ENCODE measurements around the gene FYN.

Gene FYN

GRCh38 chr6:111831408-111831807, 41.8 kb downstream of the FYN start:
- no peak for DNase-seq (ENCODE audit: low spot score)

- DNase-seq (ENCODE audit: low spot score) = no peak
These were observed 43.3 kb downstream of the FYN start for GRCh38 chr6:111829998-111830397.

GRCh38 chr6:111829581-111829980, 43.7 kb downstream of the FYN start:
- DNase-seq (ENCODE audit: low spot score) = no peak

GRCh38 chr6:111828809-111829208, 44.4 kb downstream of the FYN start:
- DNase-seq (ENCODE audit: low spot score) = no peak

- no peak for DNase-seq (ENCODE audit: low spot score)
These were observed 47.7 kb downstream of the FYN start for GRCh38 chr6:111825439-111826086.

GRCh38 chr6:111824608-111825337, 48.5 kb downstream of the FYN start:
- no peak for DNase-seq (ENCODE audit: low spot score)

GRCh38 chr6:111823831-111824607, 49.2 kb downstream of the FYN start:
- no peak for DNase-seq (ENCODE audit: low spot score)

- no peak for DNase-seq (ENCODE audit: low spot score)
These were observed 50.2 kb downstream of the FYN start for GRCh38 chr6:111823012-111823411.

GRCh38 chr6:111819458-111819857, 53.8 kb downstream of the FYN start:
- DNase-seq (ENCODE audit: low spot score) = no peak

- no peak for DNase-seq (ENCODE audit: low spot score)
These were observed 54.6 kb downstream of the FYN start for GRCh38 chr6:111818539-111819226.

GRCh38 chr6:111817451-111818120, 55.7 kb downstream of the FYN start:
- no peak for DNase-seq (ENCODE audit: low spot score)

GRCh38 chr6:111813677-111814310, 59.5 kb downstream of the FYN start:
- DNase-seq (ENCODE audit: low spot score) = no peak

- no peak for DNase-seq (ENCODE audit: low spot score)
These were observed 60.0 kb downstream of the FYN start for GRCh38 chr6:111813237-111813636.

GRCh38 chr6:111812060-111813038, 60.9 kb downstream of the FYN start:
- DNase-seq (ENCODE audit: low spot score) = no peak

- DNase-seq (ENCODE audit: low spot score) = no peak
These were observed 62.7 kb downstream of the FYN start for GRCh38 chr6:111810294-111811131.

GRCh38 chr6:111809766-111810165, 63.5 kb downstream of the FYN start:
- no peak for DNase-seq (ENCODE audit: low spot score)

- DNase-seq (ENCODE audit: low spot score) = no peak
These were observed 64.0 kb downstream of the FYN start for GRCh38 chr6:111809264-111809663.

- no peak for DNase-seq (ENCODE audit: low spot score)
These were observed 64.8 kb downstream of the FYN start for GRCh38 chr6:111808493-111808892.

Measured in HuH-7 (cell line).